ENCODE data around the gene KCNH3. TPM values are rescaled to one million over a fixed set of nuclear protein-coding genes. Genes with fewer than 3 reads are reported as not detected.

KCNH3 gene
- total and polyA plus RNA-seq, 2 of the 8 experiments (the other 6 are each of a cell fraction or from before 2014, with no cell fraction given): 0.24 to 0.50 TPM

DNA sequence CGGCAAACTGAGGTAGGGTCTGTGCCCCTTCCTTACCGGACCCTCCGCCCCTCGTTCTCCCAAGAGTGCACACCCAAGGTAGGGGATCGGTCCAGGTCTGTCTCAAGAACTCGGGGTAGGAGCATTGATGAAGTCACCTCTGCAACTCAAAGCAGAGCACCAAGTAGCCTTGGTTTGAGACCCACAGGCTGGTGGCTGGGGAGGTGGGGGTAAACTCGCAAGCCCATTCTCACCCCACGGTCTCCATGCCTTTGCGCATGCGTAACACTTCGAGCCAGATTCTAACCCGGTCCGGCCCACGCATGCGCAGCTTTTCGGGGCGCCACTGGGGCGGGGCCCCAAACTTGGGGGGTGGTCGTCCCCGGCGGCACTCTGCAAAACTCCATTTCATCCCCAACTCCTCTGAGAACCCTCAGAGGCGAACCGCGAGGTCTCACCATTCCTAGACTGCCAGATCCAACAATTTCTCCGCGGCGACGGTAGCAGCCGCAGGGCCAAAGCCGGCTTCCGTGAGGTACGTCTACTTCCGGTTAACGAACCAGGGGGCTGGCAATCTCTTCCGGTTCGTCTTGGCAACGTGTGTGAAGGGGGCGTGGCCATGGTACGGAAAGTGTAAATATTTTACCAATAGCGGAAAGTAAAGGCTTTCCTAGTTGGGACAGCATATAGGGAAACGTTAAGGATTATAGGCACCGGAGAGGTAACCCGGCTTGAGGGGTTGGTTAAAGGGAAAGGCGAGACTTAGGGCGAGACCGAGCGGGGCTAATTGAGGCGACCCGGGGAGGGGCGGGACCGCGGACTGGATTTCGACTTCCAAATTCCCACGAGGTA, 29.0 kb downstream of the KCNH3 start, which contains the start of gene MCRS1 (continued):
- TF ChIP-seq NRF1 (IDR thresholded peaks at IDR 0.05; ENCODE audit: low read depth, low read length): peak; percentile 99
- TF ChIP-seq SIRT6 (IDR thresholded peaks at IDR 0.05; ENCODE audit: low read length): no peak
- no peak for TF ChIP-seq RAD21 (IDR thresholded peaks at IDR 0.05 in 1 of 2, conservative IDR thresholded peaks at IDR 0.05 in 1 of 2; ENCODE audit: low read depth in 2 of 2, low read length in 2 of 2)
- 0 out of 2 replicates have a peak, but pooled peaks have one; percentile 1 for TF ChIP-seq JUN (IDR thresholded peaks at IDR 0.05; ENCODE audit: low read depth, low read length)
- TF ChIP-seq RBBP5 (IDR thresholded peaks at IDR 0.05; ENCODE audit: borderline replicate concordance, low read depth, low read length): peak; percentile 99
- no peak for TF ChIP-seq ZNF274 (IDR thresholded peaks at IDR 0.05; ENCODE audit: borderline replicate concordance, extremely low read depth, low read length)
- TF ChIP-seq SRF (IDR thresholded peaks at IDR 0.05; ENCODE audit: low read depth, low read length): no peak
- TF ChIP-seq RXRA (IDR thresholded peaks at IDR 0.05; ENCODE audit: insufficient read depth, low read depth, low read length): no peak
- TF ChIP-seq POU5F1 (IDR thresholded peaks at IDR 0.05; ENCODE audit: low read depth, low read length): no peak

Data from H1 (cell line).